Type B pancreatic cell (in vitro differentiated cells): ENCODE results near the gene FANCM. TPM values are rescaled to one million over a fixed set of nuclear protein-coding genes. Genes with fewer than 3 reads are reported as not detected.
A peak's percentile ranks its signal among the peaks of the same experiment; 100 is the strongest.
"Not testable (repeated sequence)": the region's sequence is repeated elsewhere in the genome, so short reads cannot be mapped to it uniquely, and the experiment has no call there.

ENCODE experiments used
- DNase-seq: peaks from one replicate; pipeline ENCODE4 v3.0.0; 2021; ENCODE audit warnings: mixed read lengths; ENCODE audit not compliant: unreplicated experiment; ENCODE audit errors: extremely low spot score
- H3K27ac Mint-ChIP-seq: 2 replicates; pipeline ENCODE4 v1.8.0; 2021; ENCODE audit warnings: mild to moderate bottlenecking, mixed read lengths
- H3K27me3 Mint-ChIP-seq: 2 replicates; pipeline ENCODE4 v1.8.0; 2021; ENCODE audit warnings: mixed read lengths
- H3K36me3 Mint-ChIP-seq: 2 replicates; pipeline ENCODE4 v1.8.0; 2021; ENCODE audit warnings: mixed read lengths
- H3K4me1 Mint-ChIP-seq: one replicate; pipeline ENCODE4 v1.8.0; 2021; ENCODE audit warnings: mixed read lengths; ENCODE audit not compliant: unreplicated experiment
- H3K4me3 Mint-ChIP-seq: 2 replicates; pipeline ENCODE4 v1.8.0; 2021; ENCODE audit warnings: mild to moderate bottlenecking, mixed read lengths
- H3K9me3 Mint-ChIP-seq: 2 replicates; pipeline ENCODE4 v1.8.0; 2021; ENCODE audit warnings: mixed read lengths
- CTCF ChIP-seq: fragments of 200-600 bp; sonication (generic); conservative IDR thresholded peaks from 2 replicates; pipeline ENCODE4 v1.5.0; 2021; ENCODE audit warnings: antibody characterized with exemption, mild to moderate bottlenecking
- total RNA-seq: library from RNA; stranded (reverse); gene quantifications from 2 replicates; pipeline ENCODE4 v1.2.1, GENCODE V29; 2021; ENCODE audit warnings: low replicate concordance

The FANCM gene
- total RNA-seq, 1 donor from 2014 or later = 12.4 TPM

GRCh38 chr14:45133683-45134050 is 2.1 kb upstream of the FANCM start:
- DNase-seq = no peak
- Mint-ChIP-seq H3K4me1 (peaks cover 15% of the 10 kb centered on the region), H3K27ac (peak overlapping the region; percentile 97), H3K4me3 (peak overlapping the region; percentile 99), H3K36me3 (no peaks in the 10 kb centered on the region), H3K9me3 (no peaks in the 10 kb centered on the region), H3K27me3 (no peaks in the 10 kb centered on the region)
- TF ChIP-seq CTCF = no peak

GRCh38 chr14:45134051-45134958 is 1.4 kb upstream of the FANCM start, which contains the start of gene FKBP3:
TSS of gene FKBP3 (minus strand) at chr14:45134481. CDS start at chr14:45134456, 25 bp downstream.
- peak; percentile 94 for DNase-seq
- Mint-ChIP-seq H3K4me1 (peaks cover 15% of the 10 kb centered on the region), H3K36me3 (no peaks in the 10 kb centered on the region), H3K4me3 (peak within 1 kb of the TSS; percentile 99), H3K27me3 (no peaks in the 10 kb centered on the region), H3K27ac (peak within 1 kb of the TSS; percentile 97), H3K9me3 (no peaks in the 10 kb centered on the region)
- peak; percentile 34 for TF ChIP-seq CTCF

GRCh38 chr14:45135156-45135555 is 574 bp upstream of the FANCM start:
- H3K36me3 Mint-ChIP-seq = no peaks in the 10 kb centered on the region
- H3K4me1 Mint-ChIP-seq = peaks cover 16% of the 10 kb centered on the region
- H3K27ac Mint-ChIP-seq = peak overlapping the region; percentile 97
- peak overlapping the region; percentile 99 for H3K4me3 Mint-ChIP-seq
- no peak for TF ChIP-seq CTCF
- no peaks in the 10 kb centered on the region for H3K9me3 Mint-ChIP-seq
- H3K27me3 Mint-ChIP-seq = no peaks in the 10 kb centered on the region
- no peak for DNase-seq

- TF ChIP-seq CTCF = no peak
- no peak for DNase-seq
- H3K4me1 Mint-ChIP-seq = peaks cover 19% of the 10 kb centered on the region
- peak overlapping the region; percentile 97 for H3K27ac Mint-ChIP-seq
- H3K9me3 Mint-ChIP-seq = no peaks in the 10 kb centered on the region
- H3K4me3 Mint-ChIP-seq = peak overlapping the region; percentile 99
- no peaks in the 10 kb centered on the region for H3K27me3 Mint-ChIP-seq
- no peaks in the 10 kb centered on the region for H3K36me3 Mint-ChIP-seq
Observed at GRCh38 chr14:45136399-45136798, 669 bp downstream of the FANCM start.

- Mint-ChIP-seq H3K27ac (no peak overlapping the region), H3K36me3 (no peaks in the 10 kb centered on the region), H3K4me3 (no peak overlapping the region), H3K9me3 (no peaks in the 10 kb centered on the region), H3K4me1 (peaks cover 15% of the 10 kb centered on the region), H3K27me3 (no peaks in the 10 kb centered on the region)
- no peak for TF ChIP-seq CTCF
- DNase-seq = no peak
Observed at GRCh38 chr14:45140661-45141187, 5.0 kb downstream of the FANCM start.

GRCh38 chr14:45142083-45142482 is 6.4 kb downstream of the FANCM start:
- H3K36me3 Mint-ChIP-seq = not testable (repeated sequence)

More at GRCh38 chr14:45142083-45142482, 6.4 kb downstream of the FANCM start:
- H3K9me3 Mint-ChIP-seq, DNase-seq, H3K4me3 Mint-ChIP-seq, H3K27me3 Mint-ChIP-seq, H3K27ac Mint-ChIP-seq: not testable (repeated sequence)
- peaks cover 15% of the 10 kb centered on the region for H3K4me1 Mint-ChIP-seq
